WTC11 (cell line): ENCODE data around the gene ATG2A. TPM values are rescaled to one million over a fixed set of nuclear protein-coding genes. Genes with fewer than 3 reads are reported as not detected.

Experiments
- ATAC-seq: fragments of 200-7000 bp; cut with Tn5 transposase; 2 replicates; pipeline ENCODE4 v1.10.0; 2021; ENCODE audit warnings: mild to moderate bottlenecking, moderate library complexity
- CTCF ChIA-PET: fragments of 300-600 bp; sonication (Branson Sonifier 250); formaldehyde crosslinking; loops from one replicate; lab custom pipeline; 2021; ENCODE audit warnings: antibody characterized with exemption; lab: Charles Lee
- POLR2A ChIA-PET: fragments of 350-600 bp; sonication (Branson Sonifier 250); formaldehyde crosslinking; loops from one replicate; lab custom pipeline; 2021; ENCODE audit warnings: antibody characterized with exemption; lab: Charles Lee
- DNase-seq: peaks from one replicate; pipeline ENCODE4 v3.0.0; 2021; ENCODE audit warnings: low spot score
- H3K27ac Mint-ChIP-seq: 2 replicates; pipeline ENCODE4 v1.8.0; 2021; ENCODE audit warnings: mixed read lengths
- H3K27me3 Mint-ChIP-seq: 2 replicates; pipeline ENCODE4 v1.8.0; 2021; ENCODE audit warnings: low read depth, mild to moderate bottlenecking, moderate library complexity, mixed read lengths
- H3K36me3 Mint-ChIP-seq: 2 replicates; pipeline ENCODE4 v1.8.0; 2021; ENCODE audit warnings: mixed read lengths
- H3K4me1 Mint-ChIP-seq: 2 replicates; pipeline ENCODE4 v1.8.0; 2022; ENCODE audit warnings: mixed read lengths
- H3K4me3 Mint-ChIP-seq: 2 replicates; pipeline ENCODE4 v1.8.0; 2021; ENCODE audit warnings: mild to moderate bottlenecking, moderate library complexity, mixed read lengths
- H3K9me3 Mint-ChIP-seq: 2 replicates; pipeline ENCODE4 v1.8.0; 2021; ENCODE audit warnings: mixed read lengths
- ATF3 ChIP-seq: sonication (generic); formaldehyde crosslinking; conservative IDR thresholded peaks from 2 replicates; pipeline ENCODE4 v1.8.1; 2022; ENCODE audit warnings: mild to moderate bottlenecking, missing genetic modification reagents
- CREM ChIP-seq: sonication (generic); formaldehyde crosslinking; IDR thresholded peaks from 2 replicates; pipeline ENCODE4 v1.8.1; 2022; ENCODE audit warnings: mild to moderate bottlenecking, missing genetic modification reagents, moderate library complexity
- CTCF ChIP-seq: fragments of 200-600 bp; IDR thresholded peaks from 2 replicates; pipeline ENCODE4 v1.8.0; 2022; ENCODE audit warnings: antibody characterized with exemption
- FOXK1 ChIP-seq: sonication (generic); formaldehyde crosslinking; IDR thresholded peaks from 2 replicates; pipeline ENCODE4 v1.8.0; 2022; ENCODE audit warnings: mild to moderate bottlenecking, moderate library complexity, missing genetic modification reagents
- IRF1 ChIP-seq: sonication (generic); formaldehyde crosslinking; IDR thresholded peaks from 2 replicates; pipeline ENCODE4 v1.8.0; 2023; ENCODE audit warnings: missing genetic modification reagents
- JAZF1 ChIP-seq: fragments of 250-450 bp; sonication (Bioruptor Pico); IDR thresholded peaks from 2 replicates; pipeline ENCODE4 v1.9.0; 2021; ENCODE audit warnings: moderate library complexity, mild to moderate bottlenecking, inconsistent platforms
- NFE2L1 ChIP-seq: sonication (generic); formaldehyde crosslinking; IDR thresholded peaks from 2 replicates; pipeline ENCODE4 v1.8.1; 2023; ENCODE audit warnings: missing genetic modification reagents
- NR1H2 ChIP-seq: sonication (generic); formaldehyde crosslinking; IDR thresholded peaks from 2 replicates; pipeline ENCODE4 v1.9.0; 2021; ENCODE audit warnings: mild to moderate bottlenecking, moderate library complexity, missing genetic modification reagents
- NR3C1 ChIP-seq: sonication (generic); formaldehyde crosslinking; conservative IDR thresholded peaks from 2 replicates; pipeline ENCODE4 v1.8.1; 2023; ENCODE audit warnings: low read depth, mild to moderate bottlenecking, missing genetic modification reagents
- SOX15 ChIP-seq: fragments of 250-450 bp; sonication (Bioruptor Pico); IDR thresholded peaks from 2 replicates; pipeline ENCODE4 v1.9.0; 2021; ENCODE audit warnings: mild to moderate bottlenecking
- SP1 ChIP-seq: sonication (generic); formaldehyde crosslinking; conservative IDR thresholded peaks from 2 replicates; pipeline ENCODE4 v1.8.1; 2022; ENCODE audit warnings: missing genetic modification reagents
- TCF7 ChIP-seq: sonication (generic); formaldehyde crosslinking; IDR thresholded peaks from 2 replicates; pipeline ENCODE4 v1.8.0; 2022; ENCODE audit warnings: mild to moderate bottlenecking, low read depth, missing genetic modification reagents, moderate library complexity
- ZNF232 ChIP-seq: sonication (generic); formaldehyde crosslinking; IDR thresholded peaks from 2 replicates; pipeline ENCODE4 v1.8.0; 2022; ENCODE audit warnings: mild to moderate bottlenecking, missing genetic modification reagents
- total RNA-seq: library from RNA; stranded (reverse); gene quantifications from 3 replicates; pipeline ENCODE4 v1.2.3, GENCODE V29; 2021
- TF ChIP-seq, protein P1 (sequence below): fragments of 250-450 bp; sonication (Bioruptor Pico); conservative IDR thresholded peaks from 2 replicates; pipeline ENCODE4 v1.9.0; 2021; ENCODE audit warnings: mild to moderate bottlenecking
- TF ChIP-seq, protein P2 (sequence below): sonication (generic); formaldehyde crosslinking; IDR thresholded peaks from 2 replicates; pipeline ENCODE4 v1.8.1; 2023; ENCODE audit warnings: mild to moderate bottlenecking, moderate library complexity, missing genetic modification reagents
- TF ChIP-seq, protein P3 (sequence below): sonication (generic); formaldehyde crosslinking; IDR thresholded peaks from 2 replicates; pipeline ENCODE4 v1.8.0; 2023; ENCODE audit warnings: mild to moderate bottlenecking, missing genetic modification reagents
- TF ChIP-seq, protein P4 (sequence below): sonication (generic); formaldehyde crosslinking; IDR thresholded peaks from 2 replicates; pipeline ENCODE4 v1.8.0; 2023; ENCODE audit warnings: missing genetic modification reagents, mild to moderate bottlenecking, borderline replicate concordance

The ATG2A gene
- total RNA-seq, 1 experiment from 2014 or later = 31.4 TPM

GRCh38 chr11:64898541-64898940 is 18.5 kb downstream of the ATG2A start:
- H3K4me1 Mint-ChIP-seq = 0 out of 2 replicates have a peak, but pooled peaks cover 2% of the 10 kb centered on the region
- no peak overlapping the region for H3K27ac Mint-ChIP-seq
- no peak for DNase-seq
- no peaks in the 10 kb centered on the region for H3K9me3 Mint-ChIP-seq
- TF ChIP-seq, protein P1, sequence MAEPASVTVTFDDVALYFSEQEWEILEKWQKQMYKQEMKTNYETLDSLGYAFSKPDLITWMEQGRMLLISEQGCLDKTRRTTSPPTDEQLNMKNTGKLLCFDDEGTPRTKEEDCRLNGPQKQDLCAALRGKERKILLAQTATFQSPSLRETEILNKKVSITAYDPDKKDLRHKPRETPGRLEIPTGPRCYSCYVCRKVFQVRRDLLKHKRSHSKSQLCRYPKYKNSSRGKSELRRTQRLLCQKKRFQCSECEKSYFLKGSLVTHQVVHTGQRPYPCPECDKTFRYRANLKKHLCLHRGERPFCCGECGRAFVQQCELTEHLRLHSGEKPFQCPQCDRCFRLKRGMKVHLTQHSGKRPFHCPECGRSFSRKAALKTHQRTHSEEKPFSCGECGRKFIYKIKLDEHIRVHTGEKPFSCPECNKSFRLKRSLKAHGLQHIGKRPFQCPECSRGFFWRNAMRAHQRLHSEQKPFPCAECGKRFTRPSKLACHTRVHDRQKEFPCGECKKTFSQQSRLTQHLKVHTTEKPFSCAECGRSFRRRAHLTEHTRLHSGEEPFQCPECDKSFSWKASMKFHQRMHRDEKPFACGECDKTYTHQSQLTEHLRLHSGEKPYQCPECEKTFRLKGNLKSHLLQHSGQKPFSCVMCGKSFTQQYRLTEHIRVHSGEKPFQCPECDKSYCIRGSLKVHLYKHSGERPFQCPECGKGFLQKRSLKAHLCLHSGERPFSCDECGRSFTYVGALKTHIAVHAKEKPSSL (CRISPR knock-in tag) = no peak
- TF ChIP-seq NR3C1 (no peak), CREM (CRISPR knock-in tag) (no peak), SP1 (CRISPR knock-in tag) (no peak), JAZF1 (CRISPR knock-in tag) (no peak), SOX15 (CRISPR knock-in tag) (no peak), NR1H2 (CRISPR knock-in tag) (no peak), NFE2L1 (CRISPR knock-in tag) (no peak), IRF1 (CRISPR knock-in tag) (no peak), TCF7 (CRISPR knock-in tag) (no peak), CTCF (no peak), FOXK1 (no peak), ZNF232 (no peak), ATF3 (CRISPR knock-in tag) (no peak)
- TF ChIP-seq, protein P2, sequence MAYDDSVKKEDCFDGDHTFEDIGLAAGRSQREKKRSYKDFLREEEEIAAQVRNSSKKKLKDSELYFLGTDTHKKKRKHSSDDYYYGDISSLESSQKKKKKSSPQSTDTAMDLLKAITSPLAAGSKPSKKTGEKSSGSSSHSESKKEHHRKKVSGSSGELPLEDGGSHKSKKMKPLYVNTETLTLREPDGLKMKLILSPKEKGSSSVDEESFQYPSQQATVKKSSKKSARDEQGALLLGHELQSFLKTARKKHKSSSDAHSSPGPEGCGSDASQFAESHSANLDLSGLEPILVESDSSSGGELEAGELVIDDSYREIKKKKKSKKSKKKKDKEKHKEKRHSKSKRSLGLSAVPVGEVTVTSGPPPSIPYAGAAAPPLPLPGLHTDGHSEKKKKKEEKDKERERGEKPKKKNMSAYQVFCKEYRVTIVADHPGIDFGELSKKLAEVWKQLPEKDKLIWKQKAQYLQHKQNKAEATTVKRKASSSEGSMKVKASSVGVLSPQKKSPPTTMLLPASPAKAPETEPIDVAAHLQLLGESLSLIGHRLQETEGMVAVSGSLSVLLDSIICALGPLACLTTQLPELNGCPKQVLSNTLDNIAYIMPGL (CRISPR knock-in tag) = no peak
- TF ChIP-seq, protein P3, sequence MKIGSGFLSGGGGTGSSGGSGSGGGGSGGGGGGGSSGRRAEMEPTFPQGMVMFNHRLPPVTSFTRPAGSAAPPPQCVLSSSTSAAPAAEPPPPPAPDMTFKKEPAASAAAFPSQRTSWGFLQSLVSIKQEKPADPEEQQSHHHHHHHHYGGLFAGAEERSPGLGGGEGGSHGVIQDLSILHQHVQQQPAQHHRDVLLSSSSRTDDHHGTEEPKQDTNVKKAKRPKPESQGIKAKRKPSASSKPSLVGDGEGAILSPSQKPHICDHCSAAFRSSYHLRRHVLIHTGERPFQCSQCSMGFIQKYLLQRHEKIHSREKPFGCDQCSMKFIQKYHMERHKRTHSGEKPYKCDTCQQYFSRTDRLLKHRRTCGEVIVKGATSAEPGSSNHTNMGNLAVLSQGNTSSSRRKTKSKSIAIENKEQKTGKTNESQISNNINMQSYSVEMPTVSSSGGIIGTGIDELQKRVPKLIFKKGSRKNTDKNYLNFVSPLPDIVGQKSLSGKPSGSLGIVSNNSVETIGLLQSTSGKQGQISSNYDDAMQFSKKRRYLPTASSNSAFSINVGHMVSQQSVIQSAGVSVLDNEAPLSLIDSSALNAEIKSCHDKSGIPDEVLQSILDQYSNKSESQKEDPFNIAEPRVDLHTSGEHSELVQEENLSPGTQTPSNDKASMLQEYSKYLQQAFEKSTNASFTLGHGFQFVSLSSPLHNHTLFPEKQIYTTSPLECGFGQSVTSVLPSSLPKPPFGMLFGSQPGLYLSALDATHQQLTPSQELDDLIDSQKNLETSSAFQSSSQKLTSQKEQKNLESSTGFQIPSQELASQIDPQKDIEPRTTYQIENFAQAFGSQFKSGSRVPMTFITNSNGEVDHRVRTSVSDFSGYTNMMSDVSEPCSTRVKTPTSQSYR (CRISPR knock-in tag) = no peak
- TF ChIP-seq, protein P4, sequence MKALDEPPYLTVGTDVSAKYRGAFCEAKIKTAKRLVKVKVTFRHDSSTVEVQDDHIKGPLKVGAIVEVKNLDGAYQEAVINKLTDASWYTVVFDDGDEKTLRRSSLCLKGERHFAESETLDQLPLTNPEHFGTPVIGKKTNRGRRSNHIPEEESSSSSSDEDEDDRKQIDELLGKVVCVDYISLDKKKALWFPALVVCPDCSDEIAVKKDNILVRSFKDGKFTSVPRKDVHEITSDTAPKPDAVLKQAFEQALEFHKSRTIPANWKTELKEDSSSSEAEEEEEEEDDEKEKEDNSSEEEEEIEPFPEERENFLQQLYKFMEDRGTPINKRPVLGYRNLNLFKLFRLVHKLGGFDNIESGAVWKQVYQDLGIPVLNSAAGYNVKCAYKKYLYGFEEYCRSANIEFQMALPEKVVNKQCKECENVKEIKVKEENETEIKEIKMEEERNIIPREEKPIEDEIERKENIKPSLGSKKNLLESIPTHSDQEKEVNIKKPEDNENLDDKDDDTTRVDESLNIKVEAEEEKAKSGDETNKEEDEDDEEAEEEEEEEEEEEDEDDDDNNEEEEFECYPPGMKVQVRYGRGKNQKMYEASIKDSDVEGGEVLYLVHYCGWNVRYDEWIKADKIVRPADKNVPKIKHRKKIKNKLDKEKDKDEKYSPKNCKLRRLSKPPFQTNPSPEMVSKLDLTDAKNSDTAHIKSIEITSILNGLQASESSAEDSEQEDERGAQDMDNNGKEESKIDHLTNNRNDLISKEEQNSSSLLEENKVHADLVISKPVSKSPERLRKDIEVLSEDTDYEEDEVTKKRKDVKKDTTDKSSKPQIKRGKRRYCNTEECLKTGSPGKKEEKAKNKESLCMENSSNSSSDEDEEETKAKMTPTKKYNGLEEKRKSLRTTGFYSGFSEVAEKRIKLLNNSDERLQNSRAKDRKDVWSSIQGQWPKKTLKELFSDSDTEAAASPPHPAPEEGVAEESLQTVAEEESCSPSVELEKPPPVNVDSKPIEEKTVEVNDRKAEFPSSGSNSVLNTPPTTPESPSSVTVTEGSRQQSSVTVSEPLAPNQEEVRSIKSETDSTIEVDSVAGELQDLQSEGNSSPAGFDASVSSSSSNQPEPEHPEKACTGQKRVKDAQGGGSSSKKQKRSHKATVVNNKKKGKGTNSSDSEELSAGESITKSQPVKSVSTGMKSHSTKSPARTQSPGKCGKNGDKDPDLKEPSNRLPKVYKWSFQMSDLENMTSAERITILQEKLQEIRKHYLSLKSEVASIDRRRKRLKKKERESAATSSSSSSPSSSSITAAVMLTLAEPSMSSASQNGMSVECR = no peak
- ChIA-PET POLR2A (no interaction called here), CTCF (interaction anchor here (1.0 to 3.4 kb wide), 2 partner anchors 10 to 50 kb away, joined by 4 to 21 read pairs; no protein-coding TSS in a partner anchor)
- H3K36me3 Mint-ChIP-seq = peaks cover 6% of the 10 kb centered on the region; the same call in 1 of the 2 replicates
- ATAC-seq = no peak
- H3K4me3 Mint-ChIP-seq = no peak overlapping the region
- H3K27me3 Mint-ChIP-seq = no peaks in the 10 kb centered on the region
